ACC112 (cell line): ENCODE data around the gene RUVBL2.

Experiments
- H2AFZ ChIP-seq: fragments of 200-600 bp; sonication (generic); one replicate; pipeline ENCODE4 v1.6.0; 2017; ENCODE audit warnings: antibody characterized with exemption, low read length; ENCODE audit not compliant: unreplicated experiment
- H3K27ac ChIP-seq: fragments of 200-600 bp; sonication (generic); 2 replicates; pipeline ENCODE4 v1.5.1; 2014; ENCODE audit warnings: low read depth, mild to moderate bottlenecking, antibody characterized with exemption, low read length, moderate library complexity
- H3K27me3 ChIP-seq: fragments of 200-600 bp; sonication (generic); 2 replicates; pipeline ENCODE4 v1.6.1; 2014; ENCODE audit warnings: mild to moderate bottlenecking, antibody characterized with exemption, low read length, moderate library complexity, mixed read lengths; ENCODE audit not compliant: insufficient read depth
- H3K36me3 ChIP-seq: fragments of 200-600 bp; sonication (generic); 2 replicates; pipeline ENCODE4 v1.6.1; 2016; ENCODE audit warnings: mild to moderate bottlenecking, antibody characterized with exemption, low read length, moderate library complexity, mixed read lengths; ENCODE audit not compliant: insufficient read depth
- H3K4me1 ChIP-seq: fragments of 200-600 bp; sonication (generic); one replicate; pipeline ENCODE4 v1.6.1; 2016; ENCODE audit warnings: low read length, mixed read lengths; ENCODE audit not compliant: insufficient read depth, unreplicated experiment, control insufficient read depth
- H3K4me3 ChIP-seq: fragments of 200-600 bp; sonication (generic); 2 replicates; pipeline ENCODE4 v1.5.1; 2014; ENCODE audit warnings: mild to moderate bottlenecking, low read depth, low read length
- H3K79me2 ChIP-seq: fragments of 200-600 bp; sonication (generic); one replicate; pipeline ENCODE4 v1.6.0; 2016; ENCODE audit warnings: low read length; ENCODE audit not compliant: control insufficient read depth, unreplicated experiment, insufficient read depth

The RUVBL2 gene

GRCh38 chr19:49064768-49065611 is 71.3 kb downstream of the RUVBL2 start, which contains the start of gene NTF4:
TSS of gene NTF4 (minus strand) at chr19:49064818. CDS start at chr19:49061997, 2,821 bp downstream.
- Histone ChIP-seq H3K79me2 (no peaks in the 10 kb centered on the region), H3K27ac (no peak within 1 kb of the TSS), H3K4me1 (no peaks in the 10 kb centered on the region), H3K36me3 (no peaks in the 10 kb centered on the region), H3K4me3 (peak within 1 kb of the TSS; percentile 54), H3K27me3 (0 out of 2 replicates have a peak, but pooled peaks cover 3% of the 10 kb centered on the region), H2AFZ (no peak within 1 kb of the TSS)
